Transverse colon (tissue), 4 donors: ENCODE results near the gene ACER1. TPM values are rescaled to one million over a fixed set of nuclear protein-coding genes. Genes with fewer than 3 reads are reported as not detected.
"Not testable (repeated sequence)": the region's sequence is repeated elsewhere in the genome, so short reads cannot be mapped to it uniquely, and the experiment has no call there.

Source experiments
- DNase-seq: peaks from one replicate; pipeline ENCODE4 v3.0.0-alpha.2; 2019
- H3K27ac ChIP-seq, 4 donors: fragments of 200-600 bp; sonication (generic); 2 replicates each; pipeline ENCODE4 v1.5.1; 2016 to 2018; ENCODE audit warnings: inconsistent platforms in 4 of 4
- H3K27me3 ChIP-seq: fragments of 200-600 bp; sonication (generic); 2 replicates; pipeline ENCODE4 v1.5.1; 2017; ENCODE audit warnings: inconsistent platforms
- H3K36me3 ChIP-seq, 4 donors: fragments of 200-600 bp; sonication (generic); 2 replicates each; pipeline ENCODE4 v1.5.1; 2017 to 2019; ENCODE audit warnings: inconsistent platforms in 4 of 4
- H3K4me1 ChIP-seq, 4 donors: fragments of 200-600 bp; sonication (generic); 2 replicates each; pipeline ENCODE4 v1.5.1; 2017 to 2020; ENCODE audit warnings: inconsistent platforms in 4 of 4
- H3K4me3 ChIP-seq, 4 donors: fragments of 200-600 bp; sonication (generic); 1 replicate in 1 of 4; 2 replicates in 3 of 4; pipeline versions ENCODE4 v1.5.1 to v1.6.1; 2017 to 2019; ENCODE audit warnings: inconsistent platforms in 4 of 4
- H3K9me3 ChIP-seq, 2 donors: fragments of 200-600 bp; sonication (generic); 2 replicates each; pipeline ENCODE4 v1.5.1; 2017 to 2019; ENCODE audit warnings: inconsistent platforms in 2 of 2
- CTCF ChIP-seq, 5 experiments: fragments of 200-600 bp in 3 of 5; fragments of 450-650 bp in 2 of 5; sonication (generic) in 3 of 5; IDR thresholded peaks; 1 replicate in 2 of 5; 2 replicates in 3 of 5; pipeline ENCODE4 v1.5.1; 2016 to 2017; ENCODE audit warnings: antibody characterized with exemption in 5 of 5, inconsistent platforms in 3 of 5, mild to moderate bottlenecking in 2 of 5, moderate library complexity in 1 of 5
- EP300 ChIP-seq: sonication (generic); formaldehyde crosslinking; IDR thresholded peaks from one replicate; pipeline ENCODE4 v1.6.1; 2017; ENCODE audit warnings: antibody characterized with exemption, low read depth
- POLR2A ChIP-seq: fragments of 450-650 bp; IDR thresholded peaks from one replicate; pipeline ENCODE4 v1.6.1; 2016; ENCODE audit warnings: antibody characterized with exemption, mild to moderate bottlenecking, moderate library complexity
- POLR2AphosphoS5 ChIP-seq, 3 donors: sonication (generic); formaldehyde crosslinking; IDR thresholded peaks; one replicate each; pipeline ENCODE4 v1.6.1; 2016; ENCODE audit warnings: antibody characterized with exemption in 3 of 3
- WGBS, 2 donors: methylation state at CpG; one replicate each; pipeline ENCODE4 v1.1.5; 2018; ENCODE audit warnings: low coverage in 1 of 2; 5-methylcytosine and 5-hydroxymethylcytosine counted together
- in situ Hi-C, 4 donors: fragments of 200-750 bp; cut with MboI; loops; one replicate each; pipeline versions ENCODE4 v1.15.0 to v1.15.1; 2017; ENCODE audit warnings: low sequenced_read_pairs in 3 of 4, low pct_ligation_motif_present in 1 of 4, low pct_unique_long_range_greater_than_20kb in 1 of 4
- intact Hi-C: fragments of 100-400 bp; cut with DNase I; formaldehyde crosslinking; loops from one replicate; pipeline ENCODE4 v1.15.1; 2023; ENCODE audit warnings: low total_unique reads
- total RNA-seq, 4 donors: library from RNA; depleted of rRNA; stranded (reverse); fragments of >200 nt; gene quantifications; one replicate each; pipeline ENCODE4 v1.1.0, GENCODE V29; 2016

ACER1 gene
- total RNA-seq, 4 donors from 2014 or later = 9.2 TPM; not detected in 3

- WGBS, 2 donors = 0% methylated on average over 4 to 20 of the region's 47 CpGs
- TF ChIP-seq POLR2AphosphoS5 (IDR thresholded peaks at IDR 0.05) = peak; percentile 49 to 80 (median 71)
- peak in 1 of 5 experiments; percentile 13 for TF ChIP-seq CTCF (IDR thresholded peaks at IDR 0.05)
- TF ChIP-seq POLR2A = peak; percentile 82
- TF ChIP-seq EP300 = no peak
- Histone ChIP-seq H3K4me3 (peak within 1 kb of the TSS; percentile 63 to 93 (median 74)), H3K36me3 (peaks cover 0 to 12% (median 4%) of the 10 kb centered on the region in 4 donors), H3K27me3 (no peaks in the 10 kb centered on the region), H3K27ac (peak within 1 kb of the TSS; percentile 92 to 100 (median 98)), H3K9me3 (no peaks in the 10 kb centered on the region), H3K4me1 (peaks cover 5 to 15% (median 9%) of the 10 kb centered on the region in 4 donors)
- intact Hi-C loops = no loop called here
- DNase-seq = peak; percentile 99
- in situ Hi-C loops = no loop called here
These were observed 39.2 kb upstream of the ACER1 start, which contains the start of gene ALKBH7 for GRCh38 chr19:6372594-6373095. Gene ALKBH7 (plus strand): TSS chr19:6372794. CDS start chr19:6372821, 27 bp downstream.

- DNase-seq = no peak
- Histone ChIP-seq H3K27ac (no peak overlapping the region), H3K4me1 (peaks cover 5 to 16% (median 11%) of the 10 kb centered on the region in 4 donors), H3K4me3 (no peak overlapping the region), H3K9me3 (no peaks in the 10 kb centered on the region), H3K36me3 (peaks cover 0 to 37% (median 19%) of the 10 kb centered on the region in 4 donors), H3K27me3 (no peaks in the 10 kb centered on the region)
- in situ Hi-C loops (no loop called here), intact Hi-C loops (no loop called here)
- 93% methylated on average over 21 of the region's 21 CpGs; no CpG with 5 or more reads in 1 of the 2 donors for WGBS, 2 donors
- TF ChIP-seq CTCF (IDR thresholded peaks at IDR 0.05) (no peak), POLR2A (no peak), POLR2AphosphoS5 (IDR thresholded peaks at IDR 0.05) (no peak), EP300 (no peak)
These were observed 30.9 kb upstream of the ACER1 start for GRCh38 chr19:6364353-6364752.

- Histone ChIP-seq H3K4me1 (peaks cover 5 to 16% (median 11%) of the 10 kb centered on the region in 4 donors), H3K27me3 (no peaks in the 10 kb centered on the region), H3K9me3 (no peaks in the 10 kb centered on the region), H3K36me3 (peaks cover 0 to 30% (median 13%) of the 10 kb centered on the region in 4 donors), H3K4me3 (peak overlapping the region; percentile 69 to 97 (median 95)), H3K27ac (peak overlapping the region; percentile 85 to 94 (median 93))
- DNase-seq = no peak
- TF ChIP-seq EP300 = no peak
- TF ChIP-seq POLR2AphosphoS5 (IDR thresholded peaks at IDR 0.05) = no peak
- TF ChIP-seq CTCF (IDR thresholded peaks at IDR 0.05) = no peak
- TF ChIP-seq POLR2A = no peak
- in situ Hi-C loops (no loop called here), intact Hi-C loops (no loop called here)
- WGBS, 2 donors = 25 to 40% methylated on average over 1 to 11 of the region's 11 CpGs
These were observed 29.0 kb upstream of the ACER1 start for GRCh38 chr19:6362351-6362801.

- no peaks in the 10 kb centered on the region for H3K9me3 ChIP-seq
- intact Hi-C loops (no loop called here), in situ Hi-C loops (no loop called here)
- peaks cover 0 to 30% (median 13%) of the 10 kb centered on the region in 4 donors for H3K36me3 ChIP-seq
- TF ChIP-seq CTCF (IDR thresholded peaks at IDR 0.05) (no peak), EP300 (no peak), POLR2AphosphoS5 (IDR thresholded peaks at IDR 0.05) (no peak), POLR2A (no peak)
- H3K27me3 ChIP-seq = no peaks in the 10 kb centered on the region
- 0% methylated on average over 7 of the region's 7 CpGs; no CpG with 5 or more reads in 1 of the 2 donors for WGBS, 2 donors
- peak overlapping the region; percentile 85 to 94 (median 93) for H3K27ac ChIP-seq
- H3K4me3 ChIP-seq = peak overlapping the region; percentile 69 to 97 (median 95)
- peaks cover 5 to 16% (median 11%) of the 10 kb centered on the region in 4 donors for H3K4me1 ChIP-seq
- DNase-seq = no peak
These were observed 28.6 kb upstream of the ACER1 start for GRCh38 chr19:6362027-6362350.

- not testable (repeated sequence) for H3K9me3 ChIP-seq
- 93% methylated on average over 10 of the region's 10 CpGs; no CpG with 5 or more reads in 1 of the 2 donors for WGBS, 2 donors
These were observed 27.4 kb upstream of the ACER1 start for GRCh38 chr19:6360857-6361216.

GRCh38 chr19:6360445-6360844, 27.0 kb upstream of the ACER1 start:
- in situ Hi-C loops, H3K9me3 ChIP-seq: not testable (repeated sequence)

More at GRCh38 chr19:6360857-6361216, 27.4 kb upstream of the ACER1 start:
- Histone ChIP-seq H3K36me3 (peaks cover 0 to 19% (median 7%) of the 10 kb centered on the region in 4 donors), H3K27ac (peak overlapping the region; percentile 85 to 94 (median 93)), H3K4me3 (peak overlapping the region in 3 of 4 donors; percentile 69 to 97 (median 94)), H3K4me1 (peaks cover 5 to 16% (median 11%) of the 10 kb centered on the region in 4 donors)
- DNase-seq, H3K27me3 ChIP-seq, in situ Hi-C loops, intact Hi-C loops: not testable (repeated sequence)

More at GRCh38 chr19:6360445-6360844, 27.0 kb upstream of the ACER1 start:
- intact Hi-C loops, H3K27ac ChIP-seq, H3K4me3 ChIP-seq, DNase-seq, H3K27me3 ChIP-seq: not testable (repeated sequence)
- peaks cover 5 to 16% (median 11%) of the 10 kb centered on the region in 4 donors for H3K4me1 ChIP-seq
- peaks cover 0 to 15% (median 6%) of the 10 kb centered on the region in 4 donors for H3K36me3 ChIP-seq
- WGBS, 2 donors = 90 to 96% methylated on average over 5 to 12 of the region's 12 CpGs
